Common myeloid progenitor, CD34-positive (primary cell): ENCODE data around the gene ARRB2.
"Not testable (repeated sequence)": the region's sequence is repeated elsewhere in the genome, so short reads cannot be mapped to it uniquely, and the experiment has no call there.

Source experiments
- CTCF ChIA-PET: fragments of 350-600 bp; sonication (Branson Sonifier 250); formaldehyde crosslinking; loops from one replicate; lab custom pipeline; 2021; ENCODE audit warnings: antibody characterized with exemption; lab: Charles Lee
- POLR2A ChIA-PET: fragments of 350-600 bp; sonication (Branson Sonifier 250); formaldehyde crosslinking; loops from one replicate; lab custom pipeline; 2021; ENCODE audit warnings: antibody characterized with exemption; lab: Charles Lee
- DNase-seq, 3 donors: peaks; one replicate each; pipeline versions ENCODE4 v3.0.0 to v3.0.0-alpha.2; 2013
- H3K27ac ChIP-seq, 2 experiments: 1 replicate in 1 of 2; 2 replicates in 1 of 2; pipeline ENCODE4 v1.7.0; 2013; ENCODE audit warnings: inconsistent platforms in 2 of 2, low read length in 2 of 2, mild to moderate bottlenecking in 2 of 2, low read depth in 1 of 2, moderate library complexity in 1 of 2; ENCODE audit not compliant: severe bottlenecking in 2 of 2, insufficient read depth in 1 of 2, poor library complexity in 1 of 2
- H3K27me3 ChIP-seq, 5 experiments: replicated peaks in 2 of 5; 1 replicate in 3 of 5; 2 replicates in 2 of 5; pipeline versions ENCODE4 v1.6.1 to v1.7.0; 2013; ENCODE audit warnings: low read length in 4 of 5, mild to moderate bottlenecking in 2 of 5, moderate library complexity in 2 of 5, inconsistent platforms in 1 of 5; ENCODE audit not compliant: insufficient read depth in 5 of 5, control insufficient read depth in 4 of 5
- H3K36me3 ChIP-seq, 4 experiments: 1 replicate in 2 of 4; 2 replicates in 2 of 4; pipeline versions ENCODE4 v1.6.1 to v1.7.0; 2013; ENCODE audit warnings: low read length in 3 of 4, control low read depth in 1 of 4, mild to moderate bottlenecking in 1 of 4; ENCODE audit not compliant: control insufficient read depth in 4 of 4, insufficient read depth in 4 of 4
- H3K4me1 ChIP-seq, 4 experiments: 1 replicate in 3 of 4; 2 replicates in 1 of 4; pipeline versions ENCODE4 v1.6.1 to v1.7.1; 2013; ENCODE audit warnings: low read length in 3 of 4, mild to moderate bottlenecking in 3 of 4, control low read depth in 1 of 4, inconsistent platforms in 1 of 4, moderate library complexity in 1 of 4; ENCODE audit not compliant: control insufficient read depth in 4 of 4, insufficient read depth in 4 of 4; ENCODE audit errors: control extremely low read depth in 1 of 4
- H3K4me3 ChIP-seq, 7 experiments: 1 replicate in 4 of 7; 2 replicates in 3 of 7; pipeline versions ENCODE4 v1.5.1 to v1.7.0; 2013; ENCODE audit warnings: mild to moderate bottlenecking in 7 of 7, low read length in 6 of 7, moderate library complexity in 6 of 7, inconsistent platforms in 2 of 7, low read depth in 2 of 7, control low read depth in 1 of 7; ENCODE audit not compliant: insufficient read depth in 4 of 7, control insufficient read depth in 1 of 7; ENCODE audit errors: extremely low read depth in 1 of 7
- H3K9me3 ChIP-seq, 5 experiments: 1 replicate in 4 of 5; 2 replicates in 1 of 5; pipeline versions ENCODE4 v1.6.1 to v1.7.1; 2013; ENCODE audit warnings: low read length in 4 of 5, mild to moderate bottlenecking in 2 of 5, inconsistent platforms in 1 of 5, low read depth in 1 of 5, moderate library complexity in 1 of 5; ENCODE audit not compliant: control insufficient read depth in 4 of 5, insufficient read depth in 2 of 5; ENCODE audit errors: control extremely low read depth in 1 of 5
- WGBS: methylation state at CpG from one replicate; pipeline ENCODE4 v1.1.5; 2013; ENCODE audit not compliant: insufficient coverage; 5-methylcytosine and 5-hydroxymethylcytosine counted together

Gene ARRB2

DNA sequence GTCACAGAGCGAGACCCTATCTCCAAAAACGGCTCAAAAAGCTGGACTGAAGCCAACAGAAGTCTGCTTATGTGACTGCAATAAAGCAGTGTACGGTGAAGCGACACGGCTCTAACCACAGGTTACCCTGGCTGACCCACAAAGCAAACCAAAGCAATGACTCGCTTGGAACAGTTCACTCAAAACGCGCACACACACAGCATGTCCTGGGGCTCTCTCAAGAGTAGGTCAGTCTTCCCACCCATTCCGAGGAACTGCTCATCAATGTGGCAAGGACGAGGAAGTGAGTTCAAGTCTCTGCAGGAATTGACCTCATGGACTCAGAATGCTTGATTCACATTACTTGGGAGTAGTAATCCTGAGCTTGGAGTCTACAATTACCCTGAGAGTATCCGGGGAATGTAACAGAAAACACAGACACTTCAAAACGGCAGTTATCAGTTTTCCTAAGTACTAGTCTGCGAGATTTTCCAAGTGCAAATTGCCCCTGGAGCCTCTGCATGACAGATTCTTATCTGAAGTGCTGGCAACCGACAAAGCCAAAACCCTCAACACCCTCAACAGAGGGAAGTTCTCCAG is 31.9 kb upstream of the ARRB2 start:
- Histone ChIP-seq H3K27ac (no peak overlapping the region), H3K36me3 (peaks cover 14 to 81% (median 52%) of the 10 kb centered on the region in 4 experiments), H3K27me3 (no peaks in the 10 kb centered on the region), H3K4me1 (peaks cover 0 to 12% (median 4%) of the 10 kb centered on the region in 4 experiments), H3K4me3 (no peak overlapping the region), H3K9me3 (no peaks in the 10 kb centered on the region)
- ChIA-PET CTCF (interaction anchor here (2.1 kb wide), 1 partner anchor 11 kb away, joined by 7 read pairs; no protein-coding TSS in a partner anchor), POLR2A (no interaction called here)
- WGBS = 34% methylated on average over 13 of the region's 14 CpGs
- DNase-seq = peak; percentile 29 to 67 (median 59)

DNA sequence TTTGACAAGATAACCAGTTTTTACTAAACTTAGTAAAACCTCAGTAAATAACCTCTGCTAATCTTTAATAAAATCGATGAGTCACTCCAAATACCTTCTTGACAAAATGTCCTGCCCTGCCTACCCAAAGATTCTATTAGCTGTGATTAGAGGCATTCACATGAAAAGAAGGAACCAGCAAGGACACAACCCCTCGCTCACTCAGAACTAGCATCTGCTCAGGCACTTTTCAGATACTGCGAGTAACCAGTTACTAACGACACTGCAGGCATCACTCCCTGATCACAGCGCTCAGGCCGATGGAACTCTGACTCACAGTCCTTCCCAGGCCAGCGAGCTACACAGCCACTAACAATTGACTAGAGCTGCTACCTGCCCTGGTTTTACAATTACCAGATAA is 30.8 kb upstream of the ARRB2 start:
- Histone ChIP-seq H3K4me1 (peaks cover 0 to 12% (median 4%) of the 10 kb centered on the region in 4 experiments), H3K4me3 (no peak overlapping the region), H3K36me3 (peaks cover 16 to 76% (median 48%) of the 10 kb centered on the region in 4 experiments), H3K9me3 (no peaks in the 10 kb centered on the region), H3K27ac (no peak overlapping the region), H3K27me3 (no peaks in the 10 kb centered on the region)
- POLR2A ChIA-PET = no interaction called here
- CTCF ChIA-PET = interaction anchor here (2.1 kb wide), 1 partner anchor 10 kb away, joined by 7 read pairs; no protein-coding TSS in a partner anchor
- 96% methylated on average over 6 of the region's 7 CpGs for WGBS
- DNase-seq = peak in 1 of 3 donors; percentile 33

DNA sequence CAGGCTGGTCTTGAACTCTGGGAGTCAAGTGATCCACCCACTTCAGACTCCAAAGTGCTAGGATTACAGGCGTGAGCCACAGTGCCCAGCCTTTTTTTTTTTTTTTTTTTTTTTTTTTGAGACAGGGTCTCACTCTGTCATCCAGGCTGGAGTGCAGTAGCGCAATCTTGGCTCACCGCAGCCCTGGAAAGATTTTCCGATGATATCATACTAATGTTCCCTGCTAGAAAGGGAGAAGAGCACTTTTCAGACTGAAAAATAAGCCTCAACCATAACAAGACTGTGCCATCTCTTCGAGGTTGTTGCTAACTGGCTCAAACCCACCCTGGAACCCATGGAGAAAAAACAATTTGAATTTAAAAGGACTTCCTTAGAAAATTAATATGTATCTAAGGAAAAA is 26.7 kb upstream of the ARRB2 start:
- WGBS = 92% methylated on average over 4 of the region's 5 CpGs
- H3K4me3 ChIP-seq, H3K27me3 ChIP-seq, H3K9me3 ChIP-seq, CTCF ChIA-PET, H3K4me1 ChIP-seq, POLR2A ChIA-PET, H3K27ac ChIP-seq, DNase-seq: not testable (repeated sequence)
- H3K36me3 ChIP-seq = peaks cover 12 to 56% (median 32%) of the 10 kb centered on the region in 4 experiments

DNA sequence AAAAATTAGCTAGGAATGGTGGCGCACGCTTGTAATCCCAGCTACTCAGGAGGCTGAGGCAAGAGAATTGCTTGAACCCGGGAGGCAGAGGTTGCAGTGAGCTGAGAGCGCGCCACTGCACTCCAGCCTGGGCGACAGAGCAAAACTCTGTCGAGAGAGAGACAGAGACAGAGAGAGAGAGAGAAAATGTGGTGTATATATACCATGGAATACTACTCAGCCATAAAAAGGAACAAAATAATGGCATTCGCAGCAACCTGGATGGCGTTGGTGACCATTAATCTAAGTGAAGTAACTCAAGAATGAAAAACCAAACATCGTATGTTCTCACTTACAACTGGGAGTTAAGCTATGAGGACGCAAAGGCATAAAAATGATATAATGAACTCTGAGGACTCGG is 20.6 kb upstream of the ARRB2 start:
- WGBS = 100% methylated on average over 1 of the region's 12 CpGs
- POLR2A ChIA-PET, H3K4me1 ChIP-seq, H3K27ac ChIP-seq, H3K27me3 ChIP-seq, H3K9me3 ChIP-seq, H3K4me3 ChIP-seq, DNase-seq: not testable (repeated sequence)
- H3K36me3 ChIP-seq = peaks cover 19 to 42% (median 29%) of the 10 kb centered on the region in 4 experiments
- CTCF ChIA-PET = interaction anchor here (2.5 to 2.8 kb wide), 2 partner anchors 11 to 13 kb away, joined by 7 to 10 read pairs; partner anchors contain the start of gene PELP1

DNA sequence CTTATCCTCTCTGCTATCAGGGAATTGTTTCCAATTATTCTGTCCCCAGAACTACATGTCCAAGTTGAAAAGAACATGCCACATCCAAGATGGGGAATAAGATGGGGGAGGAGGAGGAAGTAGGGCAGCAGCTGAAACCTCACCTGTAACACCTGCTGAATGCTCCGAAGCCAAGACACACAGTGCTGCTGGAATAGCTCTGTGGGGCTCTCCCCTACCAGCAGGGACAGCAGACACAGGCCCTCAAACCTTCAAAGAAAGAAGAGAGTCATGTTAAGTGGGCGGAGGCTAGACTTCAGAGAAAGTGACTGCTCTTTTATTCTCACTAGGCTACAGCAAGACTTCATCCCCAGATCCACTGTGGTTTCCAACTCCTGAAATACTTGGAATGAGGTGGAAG is 19.7 kb upstream of the ARRB2 start:
- H3K9me3 ChIP-seq = no peaks in the 10 kb centered on the region
- no peak overlapping the region for H3K27ac ChIP-seq
- POLR2A ChIA-PET = no interaction called here
- 100% methylated on average over 1 of the region's 2 CpGs for WGBS
- H3K4me3 ChIP-seq = no peak overlapping the region
- H3K27me3 ChIP-seq = no peaks in the 10 kb centered on the region
- H3K36me3 ChIP-seq = peaks cover 16 to 35% (median 24%) of the 10 kb centered on the region in 4 experiments
- H3K4me1 ChIP-seq = no peaks in the 10 kb centered on the region
- DNase-seq = no peak
- CTCF ChIA-PET = interaction anchor here (0.8 to 2.8 kb wide), 4 partner anchors 8 to 107 kb away, joined by 3 to 10 read pairs (median 5); partner anchors contain the start of genes PELP1 and SMTNL2

DNA sequence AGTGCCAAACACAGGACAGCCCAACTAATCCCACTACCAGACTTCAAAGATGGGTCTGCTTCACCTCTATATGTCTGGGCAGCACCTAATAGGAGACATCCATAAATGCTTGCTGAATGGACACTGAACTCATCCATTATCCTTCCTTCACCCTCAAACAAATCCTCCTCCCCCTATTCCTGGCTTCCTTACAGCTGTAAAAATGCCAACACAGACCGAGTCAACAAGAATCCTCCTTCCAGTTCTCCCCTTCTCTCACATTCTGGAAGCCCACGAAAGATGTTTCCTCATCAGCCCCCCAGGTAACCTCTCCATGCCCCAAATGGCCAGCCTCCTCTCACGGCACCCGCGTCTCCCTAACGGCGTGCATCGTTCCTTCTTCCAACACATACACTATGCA is 18.7 kb upstream of the ARRB2 start:
- ChIA-PET POLR2A (no interaction called here), CTCF (interaction anchor here (0.7 to 2.8 kb wide), 3 partner anchors 11 to 129 kb away, joined by 3 to 10 read pairs (median 3); partner anchors contain the start of genes PELP1 and SMTNL2)
- WGBS = 96% methylated on average over 4 of the region's 8 CpGs
- Histone ChIP-seq H3K36me3 (peaks cover 16 to 43% (median 26%) of the 10 kb centered on the region in 4 experiments), H3K27me3 (no peaks in the 10 kb centered on the region), H3K4me1 (peaks cover 0 to 6% (median 0%) of the 10 kb centered on the region in 4 experiments), H3K27ac (no peak overlapping the region), H3K4me3 (no peak overlapping the region), H3K9me3 (no peaks in the 10 kb centered on the region)
- no peak for DNase-seq

DNA sequence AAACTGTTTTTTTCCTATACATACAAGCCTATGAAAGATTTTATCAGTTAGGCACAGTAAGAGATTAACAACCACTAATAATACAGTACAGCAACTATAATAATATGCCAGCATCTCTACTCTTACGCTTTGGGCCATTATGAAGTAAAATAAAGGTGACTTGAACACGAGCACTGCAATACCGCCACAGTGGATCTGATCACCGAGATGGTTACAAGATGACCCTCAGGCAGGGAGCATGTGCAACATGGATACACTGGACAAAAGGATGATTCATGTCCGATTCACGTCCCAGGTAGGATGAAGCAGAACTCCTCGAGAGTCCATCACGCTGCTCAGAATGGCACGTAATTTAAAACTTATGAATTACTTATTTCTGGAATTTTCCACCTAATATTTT is 17.0 kb upstream of the ARRB2 start:
- no peak for DNase-seq
- Histone ChIP-seq H3K4me3 (no peak overlapping the region), H3K27ac (no peak overlapping the region), H3K4me1 (peaks cover 0 to 8% (median 0%) of the 10 kb centered on the region in 4 experiments), H3K9me3 (no peaks in the 10 kb centered on the region), H3K27me3 (no peaks in the 10 kb centered on the region), H3K36me3 (peaks cover 16 to 47% (median 22%) of the 10 kb centered on the region in 4 experiments)
- 85% methylated on average over 8 of the region's 9 CpGs for WGBS
- ChIA-PET CTCF (no interaction called here), POLR2A (no interaction called here)
